GM21367 (cell line): ENCODE measurements around the gene CEP112.
"Not testable (repeated sequence)": the region's sequence is repeated elsewhere in the genome, so short reads cannot be mapped to it uniquely, and the experiment has no call there.

Experiments used
- ATAC-seq: cut with Tn5 transposase; IDR thresholded peaks from one replicate; pipeline ENCODE4 v1.9.1; 2021; ENCODE audit not compliant: unreplicated experiment

Gene CEP112

DNA sequence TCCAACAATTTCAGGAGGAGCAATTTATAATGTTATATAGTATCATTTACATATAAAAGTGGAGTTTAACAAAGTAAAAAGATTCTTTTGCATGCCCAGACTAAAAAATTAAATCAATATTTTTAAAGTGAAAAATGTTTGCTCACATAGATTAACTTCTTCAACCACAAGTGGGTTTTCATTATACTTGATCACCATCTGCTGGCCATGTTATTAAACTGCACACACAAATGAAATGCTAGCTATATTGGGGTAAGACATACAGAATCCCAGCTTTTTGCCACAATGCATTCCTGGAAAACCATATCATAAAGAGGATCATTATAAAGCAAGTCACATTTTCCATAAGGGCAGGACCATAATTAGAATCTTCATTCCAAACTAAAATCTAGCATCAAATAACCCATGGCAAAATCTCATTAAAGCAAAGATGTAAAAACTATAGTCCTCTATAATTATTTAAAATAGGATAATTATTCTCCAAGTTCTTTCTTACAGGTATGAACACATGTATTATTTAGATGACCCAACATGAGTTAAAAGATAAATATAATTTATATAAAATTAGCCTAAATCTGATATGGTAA lies 26.3 kb downstream of the CEP112 start:
- no peak for ATAC-seq

DNA sequence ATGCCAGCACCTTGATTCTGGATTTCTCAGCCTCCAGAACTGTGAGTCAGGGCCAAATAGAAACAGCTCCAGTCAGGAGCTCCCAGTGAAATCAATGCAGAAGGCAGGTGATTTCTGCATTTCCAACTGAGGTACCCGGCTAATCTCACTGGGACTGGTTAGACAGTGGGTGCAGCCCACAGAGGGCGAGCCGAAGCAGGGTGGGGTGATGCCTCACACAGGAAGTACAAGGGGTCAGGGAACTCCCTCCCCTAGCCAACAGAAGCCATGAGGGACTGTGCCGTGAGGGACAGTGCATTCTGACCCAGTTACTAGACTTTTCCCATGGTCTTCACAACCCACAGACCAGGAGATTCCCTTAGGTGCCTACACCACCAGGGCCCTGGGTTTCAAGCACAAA lies 36.9 kb downstream of the CEP112 start:
- ATAC-seq: not testable (repeated sequence)

DNA sequence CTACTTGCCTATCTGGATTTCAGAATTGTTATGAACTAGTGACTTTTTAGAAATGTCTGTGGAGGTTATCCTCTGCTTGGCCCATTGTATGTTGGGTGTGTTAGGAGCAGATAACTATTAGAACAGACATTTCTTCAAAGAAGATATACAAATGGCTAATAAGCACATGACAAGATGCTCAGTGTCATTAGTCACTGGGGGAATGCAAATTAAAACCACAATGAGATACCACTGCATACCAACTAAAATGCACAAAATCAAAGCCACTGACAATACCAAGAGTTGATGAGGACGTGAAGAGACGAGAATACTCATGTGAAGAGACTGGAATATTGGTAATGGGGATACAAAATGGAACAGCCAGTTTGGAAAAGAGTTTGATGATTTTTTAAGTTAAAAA lies 39.2 kb downstream of the CEP112 start:
- ATAC-seq: no peak

DNA sequence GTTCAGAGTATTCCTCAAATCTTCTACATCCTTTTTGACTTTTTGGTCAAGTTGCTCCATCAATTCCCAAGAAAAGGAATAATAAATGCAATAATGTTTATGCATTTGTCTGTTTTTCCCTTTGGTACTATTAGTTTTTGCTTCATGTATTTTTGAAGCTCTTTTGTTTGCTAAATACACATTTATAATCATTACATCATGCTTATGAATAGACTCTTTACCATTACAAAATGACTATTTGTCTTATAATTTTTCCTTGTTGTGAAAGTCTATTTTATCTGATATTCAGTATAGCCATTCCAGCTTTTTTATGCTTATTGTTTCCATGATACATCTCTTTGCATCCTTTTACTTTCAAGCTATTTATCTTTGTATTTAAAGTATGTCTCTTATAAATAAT lies 41.2 kb downstream of the CEP112 start:
- no peak for ATAC-seq

DNA sequence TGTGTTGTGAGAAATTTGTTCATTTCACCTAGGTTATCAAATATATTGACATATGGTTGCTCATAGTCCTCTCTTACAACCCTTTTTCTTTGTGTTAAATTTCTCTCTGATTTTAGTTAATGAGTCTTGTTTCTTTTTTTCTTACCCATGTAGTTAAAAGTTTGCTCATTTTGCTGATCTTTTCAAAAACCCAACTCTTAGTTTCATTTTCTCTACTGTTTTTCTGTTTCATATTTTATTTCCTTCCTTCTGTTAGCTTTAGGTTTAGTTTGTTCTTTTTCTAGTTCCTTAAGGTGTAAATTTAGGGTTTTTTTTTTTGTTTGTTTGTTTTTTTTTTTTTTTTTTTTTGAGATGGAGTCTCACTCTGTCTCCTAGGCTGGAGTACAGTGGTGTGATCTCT lies 42.4 kb downstream of the CEP112 start:
- ATAC-seq: no peak

DNA sequence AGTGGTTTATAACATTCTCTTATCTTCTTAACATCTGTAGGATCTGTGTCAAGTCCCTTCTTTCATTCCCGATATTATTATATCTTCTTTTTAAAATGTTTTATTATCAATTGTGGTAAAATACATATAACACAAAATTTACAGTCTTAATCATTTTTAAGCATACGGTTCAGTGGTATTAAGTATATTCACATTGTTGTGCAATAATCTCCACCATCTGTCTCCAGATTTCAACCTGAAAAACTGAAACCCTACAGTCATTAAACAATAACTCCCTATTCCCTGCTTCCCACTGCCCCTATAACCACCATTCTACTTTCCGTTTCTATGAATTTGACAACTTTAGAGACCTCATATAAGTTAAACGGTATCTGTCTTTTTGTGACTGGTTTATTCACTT lies 45.5 kb downstream of the CEP112 start:
- no peak for ATAC-seq

DNA sequence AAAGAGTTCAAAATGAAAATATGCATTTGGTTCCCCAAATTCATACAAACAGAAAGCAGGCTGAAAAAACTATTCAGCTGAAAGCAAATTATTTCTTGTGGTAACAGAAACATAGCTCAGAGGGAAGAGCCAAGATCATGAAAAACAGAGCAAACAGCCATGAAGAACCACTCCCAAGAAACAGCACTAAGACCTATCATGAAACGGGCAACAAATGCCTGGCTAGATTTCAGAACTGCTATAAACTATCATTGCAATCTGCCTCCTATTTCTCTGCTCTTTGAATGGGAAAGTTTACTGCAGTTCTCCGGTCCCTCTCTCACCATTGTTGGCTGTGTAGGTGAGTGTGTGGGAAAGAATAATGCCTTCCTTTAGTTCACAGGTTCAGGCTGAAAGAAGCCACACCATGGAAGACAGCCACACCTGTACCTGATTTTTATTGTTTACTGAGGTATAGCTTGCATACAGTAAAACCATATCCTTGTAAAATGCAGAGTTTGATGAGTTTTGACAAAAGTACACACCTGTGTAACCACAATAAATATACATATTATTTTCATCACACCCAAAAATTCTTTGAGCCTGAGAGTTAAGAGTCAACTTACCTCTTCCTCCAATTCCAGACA lies 48.2 kb downstream of the CEP112 start:
- no peak for ATAC-seq

DNA sequence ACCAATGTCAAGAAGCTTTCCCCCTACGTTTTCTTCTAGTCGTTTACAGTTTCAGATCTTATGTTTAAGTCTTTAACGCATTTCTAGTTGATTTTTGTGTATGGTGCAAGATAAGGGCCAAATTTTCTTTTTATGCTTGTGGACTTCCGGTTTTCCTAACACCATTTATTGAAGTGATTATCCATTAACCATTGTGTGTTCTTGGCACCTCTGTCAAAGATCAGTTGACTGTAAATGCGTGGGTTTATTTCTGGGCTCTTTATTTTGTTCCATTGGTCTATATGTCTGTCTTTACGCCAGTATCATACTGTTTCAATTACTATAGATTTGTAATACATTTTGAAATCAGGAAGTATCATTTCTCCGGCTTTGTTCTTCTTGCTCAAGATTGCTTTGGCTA lies 49.5 kb downstream of the CEP112 start:
- ATAC-seq: no peak

DNA sequence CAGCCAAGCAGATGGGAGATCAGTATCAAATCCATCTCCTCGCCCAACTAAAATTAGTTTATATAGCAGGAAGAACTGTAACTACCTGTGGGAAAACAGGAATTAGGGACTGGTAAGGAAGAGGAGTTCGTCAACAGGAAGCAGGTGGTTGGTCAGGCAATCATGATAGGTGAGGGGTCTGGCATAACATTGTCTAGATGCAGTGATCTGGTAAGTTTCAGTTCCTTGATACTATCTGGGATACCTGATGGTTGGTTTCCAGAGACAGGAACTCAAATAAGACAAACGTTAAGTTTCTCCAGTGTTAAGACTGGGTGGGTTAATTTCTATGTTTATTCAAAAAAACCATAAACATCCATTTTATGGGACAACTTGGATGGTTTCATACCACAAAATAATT lies 53.8 kb downstream of the CEP112 start:
- no peak for ATAC-seq

DNA sequence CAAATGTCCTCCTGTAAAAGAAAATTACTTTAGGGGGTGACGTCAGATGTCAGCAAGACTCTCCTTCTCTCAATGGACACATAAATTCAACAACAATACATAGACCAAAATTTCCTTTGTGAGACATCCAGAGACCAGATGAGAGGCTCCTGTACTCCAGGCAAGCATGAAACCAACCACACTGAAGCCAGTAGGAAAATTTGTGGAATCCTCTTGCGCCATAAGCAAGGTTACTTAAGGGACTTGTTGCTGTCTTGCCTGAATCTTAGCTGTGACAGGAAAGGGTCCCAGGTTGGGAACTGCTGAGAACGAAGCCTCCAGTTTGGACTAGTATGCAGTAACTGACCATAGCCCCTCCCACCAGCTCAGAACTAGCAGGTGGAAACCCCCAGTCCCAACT lies 56.0 kb downstream of the CEP112 start:
- no peak for ATAC-seq

DNA sequence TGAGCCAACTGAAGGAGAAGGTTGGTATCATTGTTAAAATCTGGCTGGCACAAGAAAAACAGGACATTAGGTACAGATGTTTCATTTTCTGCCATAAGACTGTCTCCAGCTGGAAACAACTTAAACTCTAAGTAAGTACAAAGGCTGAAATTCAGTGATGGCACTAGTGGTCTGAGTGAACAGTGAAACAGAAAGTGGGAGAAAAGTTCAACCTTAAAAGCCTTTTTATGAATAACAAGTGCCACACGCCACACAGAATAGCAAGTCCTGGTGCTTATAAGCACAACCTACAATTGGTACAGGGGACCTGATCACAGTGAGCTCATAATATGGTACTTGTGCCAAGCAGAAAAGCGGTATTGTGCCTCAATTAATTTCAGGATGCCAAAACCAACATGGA lies 56.7 kb downstream of the CEP112 start:
- no peak for ATAC-seq

DNA sequence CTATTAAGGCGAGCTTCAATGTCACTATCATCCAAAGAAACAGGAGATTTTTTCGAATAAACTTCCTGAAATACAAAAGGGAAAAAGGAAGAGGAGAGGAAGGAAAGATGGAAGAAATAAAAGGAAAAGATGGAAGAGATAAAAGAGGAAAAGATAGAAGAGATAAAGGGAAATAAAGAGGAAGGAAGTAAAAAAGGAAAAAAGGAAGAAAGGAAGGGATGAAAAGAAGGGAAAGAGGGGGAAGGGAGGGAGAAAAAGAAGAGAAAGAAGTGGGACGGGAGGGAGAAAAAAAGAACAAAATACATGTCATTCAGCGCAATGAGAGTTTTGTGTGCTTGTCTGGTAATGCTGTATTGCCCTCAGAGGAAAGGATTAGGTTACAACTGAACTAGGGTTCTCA lies 62.2 kb downstream of the CEP112 start:
- no peak for ATAC-seq

DNA sequence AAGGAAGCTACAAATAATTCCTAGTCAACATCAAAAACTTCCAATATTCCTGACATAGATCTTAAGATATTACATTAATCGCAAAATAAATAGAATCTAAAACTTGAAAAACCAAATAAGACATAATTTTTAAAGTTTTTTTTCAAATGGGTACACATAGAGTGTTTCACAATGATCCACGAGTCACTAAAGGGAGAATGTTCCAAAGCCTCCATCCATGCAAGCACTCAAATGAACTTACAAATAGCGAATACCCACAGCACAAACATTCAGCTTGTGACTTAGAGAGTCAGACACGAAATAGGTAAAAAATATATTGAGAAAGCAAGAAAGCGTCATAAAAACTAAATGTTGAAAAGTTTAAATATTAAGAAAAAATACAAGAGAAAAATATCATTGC lies 65.7 kb downstream of the CEP112 start:
- no peak for ATAC-seq

DNA sequence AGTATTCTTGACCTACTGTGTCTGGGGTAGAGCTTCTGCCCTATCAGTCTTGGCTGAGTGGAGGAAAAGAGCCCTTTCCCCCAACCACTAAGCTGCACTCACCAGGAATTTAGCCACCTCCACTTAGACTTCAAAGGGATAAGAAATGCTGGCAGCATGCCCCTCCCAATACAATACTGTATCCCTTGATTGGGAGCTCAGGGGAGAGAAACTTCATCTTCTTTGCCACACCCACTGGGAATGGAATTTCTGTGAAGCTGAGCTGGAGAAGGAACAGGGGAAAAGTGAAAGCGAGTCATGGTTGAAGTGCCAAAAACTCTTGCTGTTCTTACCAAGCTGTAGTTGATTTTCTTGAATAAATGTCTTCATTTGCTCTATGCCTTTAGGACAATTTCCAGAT lies 68.8 kb downstream of the CEP112 start:
- no peak for ATAC-seq

DNA sequence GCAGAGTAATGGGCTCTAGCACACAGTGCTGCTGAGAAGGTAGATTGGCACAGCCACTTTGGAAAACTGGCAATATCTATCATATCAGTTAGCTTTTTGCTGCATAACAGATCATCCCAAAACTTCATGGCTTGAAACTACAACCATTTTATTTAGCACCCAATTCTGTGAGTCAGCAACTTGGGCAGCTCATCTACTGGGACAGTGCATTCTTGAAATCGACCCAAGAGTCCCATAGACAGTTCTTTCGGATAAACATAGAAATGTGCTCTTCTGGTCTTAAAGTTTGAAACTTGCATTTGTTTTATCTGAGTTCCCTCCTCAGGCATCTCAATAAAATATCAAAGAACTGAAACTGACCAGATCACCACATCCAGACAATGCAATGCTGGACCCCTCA lies 76.7 kb downstream of the CEP112 start:
- ATAC-seq: no peak

DNA sequence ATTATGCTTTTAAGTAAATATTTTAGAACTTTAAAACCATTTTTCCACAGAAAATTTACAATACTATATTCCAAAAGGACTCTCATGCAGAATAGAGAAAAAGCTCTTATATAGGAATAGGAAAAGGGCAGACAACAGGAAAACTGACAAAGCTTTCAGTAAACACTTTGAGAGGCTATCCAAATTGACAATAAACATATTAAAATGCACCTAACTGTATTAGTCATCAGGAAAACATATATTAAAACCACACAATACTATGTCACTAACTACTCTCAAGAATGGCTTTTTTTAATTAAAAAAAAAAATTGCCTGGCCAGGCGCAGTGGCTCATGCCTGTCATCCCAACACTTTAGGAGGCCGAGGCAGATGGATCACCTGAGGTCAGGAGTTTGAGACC lies 77.3 kb downstream of the CEP112 start:
- no peak for ATAC-seq

DNA sequence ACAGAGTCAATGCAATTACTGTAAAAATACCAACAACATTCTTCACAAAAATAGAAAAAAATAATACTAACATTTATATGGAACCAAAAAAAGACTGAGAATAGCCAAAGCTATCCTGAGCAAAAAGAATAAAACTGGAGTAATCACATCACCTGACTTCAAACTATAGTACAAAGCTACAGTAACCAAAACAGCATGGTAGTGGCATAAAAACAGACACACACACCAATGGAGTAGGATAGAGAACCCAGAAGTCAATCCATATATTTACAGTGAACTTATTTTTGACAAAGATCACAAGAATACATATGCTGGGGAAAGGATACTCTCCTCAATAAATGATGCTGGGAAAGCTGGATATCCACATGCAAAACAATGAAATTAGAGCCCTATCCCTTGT lies 84.2 kb downstream of the CEP112 start:
- ATAC-seq: no peak

DNA sequence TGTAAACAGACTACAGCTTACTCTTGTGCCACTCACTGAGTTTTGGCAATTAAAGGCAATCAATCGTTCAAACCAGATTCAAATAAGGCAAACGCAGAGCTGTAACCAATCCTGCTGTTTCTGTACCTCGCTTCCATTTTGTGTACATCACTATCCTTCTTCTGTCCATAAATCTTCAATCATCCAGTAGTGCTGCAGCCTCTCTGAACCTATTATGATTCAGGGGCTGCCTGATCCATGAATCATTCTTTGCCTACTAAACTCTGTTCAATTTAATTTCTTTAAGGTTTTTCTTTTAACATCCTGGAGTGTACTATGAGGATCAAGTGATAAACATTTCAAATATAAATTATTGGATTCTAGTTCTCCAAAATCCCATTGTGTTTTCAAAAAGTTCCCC lies 93.9 kb downstream of the CEP112 start:
- ATAC-seq: no peak

DNA sequence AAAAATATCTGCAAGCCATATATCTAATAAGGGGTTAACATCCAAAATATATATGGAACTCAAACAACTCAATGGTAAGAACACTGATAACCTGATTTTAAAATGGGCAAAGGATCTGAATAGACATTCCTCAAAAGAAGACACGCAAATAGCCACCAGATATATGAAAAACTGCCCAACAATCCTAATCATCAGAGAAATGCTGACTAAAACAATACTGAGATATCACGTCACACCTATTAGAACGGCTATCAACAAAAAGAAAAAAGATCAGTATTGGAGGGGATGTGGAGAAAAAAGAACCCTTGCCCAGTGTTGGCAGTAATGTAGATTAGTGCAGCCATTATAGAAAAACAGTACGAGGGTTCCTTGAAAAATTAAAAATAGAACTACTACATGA lies 97.2 kb downstream of the CEP112 start:
- no peak for ATAC-seq

DNA sequence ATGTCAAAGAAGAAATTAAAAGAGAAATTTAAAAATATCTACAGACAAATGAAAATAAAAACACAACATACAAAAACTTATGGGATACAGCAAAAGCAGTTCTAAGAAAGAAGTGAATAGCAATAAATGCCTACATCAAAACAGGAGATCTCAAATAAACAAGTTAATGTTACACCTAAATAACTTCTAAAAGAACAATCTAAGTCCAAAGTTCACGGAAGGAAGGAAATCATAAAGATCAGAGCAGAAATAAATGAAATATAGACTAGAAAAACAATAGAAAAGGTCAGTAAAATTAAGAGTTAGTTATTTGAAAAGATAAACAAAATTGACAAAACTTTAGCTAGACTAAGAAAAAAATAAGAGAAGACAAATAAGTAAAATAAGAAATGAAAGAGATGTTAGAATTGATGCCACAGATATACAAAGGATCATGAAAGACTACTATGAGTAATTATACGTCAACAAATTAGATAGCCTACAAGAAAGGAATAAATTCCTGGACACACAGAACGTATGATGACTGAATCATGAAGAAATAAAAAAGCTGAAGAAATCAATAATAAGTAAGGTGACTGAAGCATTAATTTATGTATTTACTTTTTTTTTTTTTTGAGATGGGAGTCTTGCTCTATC lies 100.4 kb downstream of the CEP112 start:
- no peak for ATAC-seq

DNA sequence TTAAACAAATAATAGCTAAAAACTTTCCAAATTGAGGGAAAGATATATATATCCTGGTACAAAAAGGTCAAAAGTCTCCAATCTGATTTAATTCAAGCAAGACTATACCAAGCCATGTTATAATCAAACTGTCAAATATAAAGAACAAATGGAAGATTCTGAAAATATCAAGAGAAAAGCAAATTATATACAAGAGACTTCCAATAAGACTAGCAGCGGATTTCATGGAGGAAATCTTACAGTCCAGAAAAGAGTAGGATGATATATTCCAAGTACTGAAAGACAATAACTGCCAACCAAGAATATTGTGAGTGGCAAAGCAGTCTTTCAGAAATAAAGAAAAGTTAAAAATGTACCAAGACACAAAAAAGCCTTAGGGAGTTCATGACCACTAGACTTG lies 102.2 kb downstream of the CEP112 start:
- ATAC-seq: no peak

DNA sequence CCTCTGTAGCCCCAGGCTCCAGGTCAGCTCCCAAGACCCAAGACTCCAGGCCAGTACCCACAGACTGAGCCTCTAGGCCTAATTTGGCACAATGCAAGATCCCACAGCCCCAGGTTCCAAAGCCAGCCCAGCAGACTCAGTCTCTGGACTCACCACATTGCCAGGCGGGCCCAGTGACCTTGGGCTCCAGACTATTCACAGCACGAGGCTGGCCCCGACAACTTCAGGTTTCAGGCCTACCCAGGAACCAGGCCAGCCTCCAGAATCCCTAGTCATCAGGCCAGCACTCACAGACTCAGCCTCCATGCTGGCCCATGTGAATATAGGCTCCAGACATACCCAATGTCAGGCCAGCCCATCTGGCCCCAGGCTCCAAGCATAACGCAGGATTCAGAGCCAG lies 103.8 kb downstream of the CEP112 start:
- ATAC-seq: no peak

DNA sequence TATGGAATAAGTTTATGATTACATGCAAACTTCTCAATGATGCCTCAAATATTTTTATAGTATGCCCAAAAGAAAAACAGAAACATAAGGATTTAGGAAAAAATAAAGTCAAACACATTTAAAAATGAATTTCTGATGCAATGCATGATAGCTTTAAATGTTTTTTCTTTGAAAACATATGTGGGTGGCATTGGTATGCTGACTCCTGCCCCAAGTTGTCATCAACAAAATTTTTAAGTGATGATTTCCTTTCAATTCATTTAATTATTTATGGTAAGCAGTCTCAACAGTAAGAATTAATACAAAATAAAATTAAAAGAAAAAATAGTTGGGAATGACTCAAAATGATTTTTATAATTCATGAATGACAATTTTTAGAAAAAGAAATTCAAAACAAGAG lies 104.9 kb downstream of the CEP112 start:
- no peak for ATAC-seq
